NCI-H345 (cell line): Measurements from ENCODE around the gene SETD1A.
A peak's percentile ranks its signal among the peaks of the same experiment; 100 is the strongest.
"Not testable (repeated sequence)": the region's sequence is repeated elsewhere in the genome, so short reads cannot be mapped to it uniquely, and the experiment has no call there.

Experiments used
- DNase-seq: peaks from one replicate; lab custom pipeline; 2025; lab: John Stamatoyannopoulos, UW

Gene SETD1A

GRCh38 chr16:30929167-30929566 is 28.4 kb upstream of the SETD1A start:
- DNase-seq: no peak

GRCh38 chr16:30930160-30930571 is 27.4 kb upstream of the SETD1A start:
- DNase-seq: no peak

GRCh38 chr16:30931068-30931650 is 26.4 kb upstream of the SETD1A start:
- no peak for DNase-seq

- DNase-seq: no peak
Measured at GRCh38 chr16:30934827-30935557, 22.6 kb upstream of the SETD1A start.

- no peak for DNase-seq
Measured at GRCh38 chr16:30937692-30938091, 19.9 kb upstream of the SETD1A start.

- DNase-seq: not testable (repeated sequence)
Measured at GRCh38 chr16:30939571-30939970, 18.0 kb upstream of the SETD1A start.

GRCh38 chr16:30941600-30942425 is 15.7 kb upstream of the SETD1A start:
- peak; percentile 62 for DNase-seq

GRCh38 chr16:30942426-30942806 is 15.1 kb upstream of the SETD1A start:
- no peak for DNase-seq

- no peak for DNase-seq
Measured at GRCh38 chr16:30944352-30944751, 13.2 kb upstream of the SETD1A start.

- DNase-seq: no peak
Measured at GRCh38 chr16:30946671-30947540, 10.6 kb upstream of the SETD1A start.

GRCh38 chr16:30947541-30947858 is 10.1 kb upstream of the SETD1A start:
- DNase-seq: no peak

GRCh38 chr16:30947859-30948666 is 9.5 kb upstream of the SETD1A start:
- peak; percentile 46 for DNase-seq

GRCh38 chr16:30948667-30949649 is 8.6 kb upstream of the SETD1A start, which contains the start of gene ORAI3:
Gene ORAI3, plus strand, starts transcription at chr16:30949068. Its CDS starts 222 bp downstream, at chr16:30949290.
- DNase-seq: peak; percentile 38

- peak; percentile 40 for DNase-seq
Measured at GRCh38 chr16:30949650-30950515, 7.7 kb upstream of the SETD1A start.

GRCh38 chr16:30950516-30951065 is 7.0 kb upstream of the SETD1A start:
- DNase-seq: no peak

GRCh38 chr16:30951193-30951592 is 6.4 kb upstream of the SETD1A start:
- DNase-seq: no peak

GRCh38 chr16:30951750-30952149 is 5.8 kb upstream of the SETD1A start:
- no peak for DNase-seq

- no peak for DNase-seq
Measured at GRCh38 chr16:30953111-30953510, 4.4 kb upstream of the SETD1A start.
